NCI-H748 treated with DMSO at 0.1 percent for 48 hours (cell line): Measurements from ENCODE around the gene ACACA.
"Not testable (repeated sequence)": the region's sequence is repeated elsewhere in the genome, so short reads cannot be mapped to it uniquely, and the experiment has no call there.

Source experiments
- DNase-seq: peaks from one replicate; lab custom pipeline; 2025; lab: John Stamatoyannopoulos, UW

ACACA gene

GRCh38 chr17:37177254-37177870, 229.3 kb downstream of the ACACA start:
- DNase-seq, result no peak

DNA sequence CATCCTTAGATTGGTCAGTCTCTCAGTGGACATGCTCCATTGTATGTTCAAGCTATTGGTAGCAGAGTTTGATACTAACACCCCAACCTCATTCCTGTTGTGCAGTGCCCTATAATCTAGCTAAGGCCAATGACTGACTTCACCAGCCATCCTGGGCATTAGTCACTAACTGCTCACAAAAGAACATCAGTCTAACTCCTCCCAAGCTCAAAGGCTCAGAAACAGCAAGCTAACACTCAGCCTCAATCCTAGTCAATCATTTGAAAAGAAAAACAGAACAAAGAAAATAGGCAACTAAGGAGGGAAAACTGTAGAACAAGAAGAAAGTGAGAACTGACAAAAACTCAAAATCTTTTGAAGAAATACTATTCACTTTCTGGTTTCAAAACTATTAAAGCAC, 229.9 kb downstream of the ACACA start:
- no peak for DNase-seq

DNA sequence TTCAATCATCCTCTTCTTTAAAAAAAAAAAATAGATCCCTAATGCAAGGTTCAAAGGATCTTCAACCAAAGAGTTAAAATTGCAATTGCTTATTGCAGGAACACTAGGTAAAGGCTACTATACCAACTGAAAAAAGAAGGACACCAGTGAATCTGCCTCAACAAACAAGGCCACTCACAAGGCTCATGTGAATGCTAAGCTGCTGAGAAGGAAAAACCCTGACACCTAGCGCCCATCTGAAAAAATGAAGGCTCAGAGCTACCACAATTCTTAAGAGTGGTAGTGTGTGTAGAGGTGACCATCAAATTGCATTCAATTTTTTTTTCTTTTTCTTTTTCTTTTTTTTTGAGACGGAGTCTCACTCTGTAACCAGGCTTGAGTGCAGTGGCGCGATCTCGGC, 232.4 kb downstream of the ACACA start:
- DNase-seq, result no peak

- DNase-seq, result no peak
Measured at GRCh38 chr17:37170881-37171425, 235.7 kb downstream of the ACACA start.

DNA sequence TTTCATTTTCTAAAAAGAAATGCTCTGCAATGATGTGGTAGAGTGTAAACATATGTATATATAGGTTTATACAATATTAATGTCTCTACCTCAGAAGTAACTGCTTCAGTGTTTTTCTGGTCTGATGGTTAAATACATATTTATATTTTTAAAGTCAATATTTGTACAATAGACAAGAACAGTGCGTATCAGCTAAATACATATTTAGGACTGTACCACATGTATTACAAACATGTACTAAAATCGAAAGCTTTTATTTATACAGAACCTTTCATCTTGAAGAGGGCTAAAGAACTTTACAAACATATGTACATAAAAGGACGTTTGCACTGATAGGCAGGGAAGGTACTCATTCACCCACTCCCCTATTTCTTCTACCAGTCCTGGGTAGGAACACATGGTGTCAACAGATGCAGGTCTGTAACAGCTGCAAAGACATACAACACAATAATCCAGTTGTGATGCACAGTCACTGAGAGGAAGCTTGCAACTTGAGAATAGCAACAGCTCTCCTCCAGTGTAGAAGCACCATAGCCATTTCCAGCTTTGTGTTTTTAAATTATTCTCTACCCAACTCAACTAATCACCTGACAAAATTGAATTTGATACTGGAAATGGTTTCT, 237.8 kb downstream of the ACACA start:
- peak; percentile 18 for DNase-seq

- DNase-seq, result no peak
Measured at GRCh38 chr17:37167756-37168155, 238.9 kb downstream of the ACACA start.

- no peak for DNase-seq
Measured at GRCh38 chr17:37164057-37164456, 242.6 kb downstream of the ACACA start.

DNA sequence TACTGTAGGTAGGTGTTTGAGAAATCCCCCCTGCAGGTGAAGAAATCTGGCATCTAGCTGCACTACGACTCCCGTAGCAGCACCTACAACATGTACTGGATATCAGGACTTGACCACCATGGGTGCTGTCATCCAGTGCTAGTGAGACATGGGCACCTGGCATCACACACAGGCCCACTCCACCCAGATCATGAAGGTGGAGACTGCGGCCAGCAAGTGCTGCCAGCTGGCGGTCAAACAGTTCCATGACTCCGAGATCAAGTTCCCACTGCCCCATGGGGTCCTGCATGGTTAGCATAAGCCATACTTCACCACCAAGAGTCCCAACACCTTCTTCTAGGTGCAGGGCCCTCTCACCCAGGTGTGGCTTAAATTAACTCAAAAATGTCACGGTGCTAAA, 243.8 kb downstream of the ACACA start:
- no peak for DNase-seq

DNA sequence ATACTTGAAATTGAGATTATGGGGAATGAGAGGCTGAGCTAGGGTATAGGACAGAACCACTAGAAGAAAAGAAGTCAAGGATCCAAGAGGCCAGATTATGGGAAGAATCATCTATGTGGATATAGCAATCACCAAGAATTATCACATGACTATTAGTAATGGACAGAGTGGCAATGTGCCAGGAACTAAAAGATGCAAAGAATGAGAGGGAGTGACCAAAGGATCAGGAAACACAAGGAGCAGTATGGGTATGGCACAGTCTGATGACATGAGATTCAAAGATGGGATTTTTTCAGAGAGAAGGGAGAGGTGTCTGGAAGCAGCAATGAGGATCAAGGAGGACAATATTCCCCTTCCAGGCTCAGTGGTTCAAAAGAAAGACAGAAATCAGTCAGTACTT, 245.7 kb downstream of the ACACA start:
- no peak for DNase-seq

DNA sequence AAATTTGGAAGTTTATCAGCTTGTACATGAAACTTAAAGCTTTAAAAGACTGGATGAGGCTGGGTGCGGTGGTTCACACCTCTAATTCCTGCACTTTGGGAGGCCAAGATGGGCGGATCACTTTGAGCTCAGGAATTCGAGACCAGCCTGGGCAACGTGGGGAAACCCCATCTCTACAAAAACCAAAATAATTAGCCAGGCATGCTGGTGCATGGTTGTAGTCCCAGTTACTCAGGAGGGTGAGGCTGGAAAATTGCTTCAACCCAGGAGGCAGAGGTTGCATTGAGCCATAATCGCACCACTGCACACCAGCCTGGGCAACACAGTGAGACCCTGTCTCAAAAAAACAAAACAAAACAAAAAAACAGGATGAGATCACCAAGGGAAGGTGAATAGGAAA, 248.3 kb downstream of the ACACA start:
- DNase-seq, result no peak

DNA sequence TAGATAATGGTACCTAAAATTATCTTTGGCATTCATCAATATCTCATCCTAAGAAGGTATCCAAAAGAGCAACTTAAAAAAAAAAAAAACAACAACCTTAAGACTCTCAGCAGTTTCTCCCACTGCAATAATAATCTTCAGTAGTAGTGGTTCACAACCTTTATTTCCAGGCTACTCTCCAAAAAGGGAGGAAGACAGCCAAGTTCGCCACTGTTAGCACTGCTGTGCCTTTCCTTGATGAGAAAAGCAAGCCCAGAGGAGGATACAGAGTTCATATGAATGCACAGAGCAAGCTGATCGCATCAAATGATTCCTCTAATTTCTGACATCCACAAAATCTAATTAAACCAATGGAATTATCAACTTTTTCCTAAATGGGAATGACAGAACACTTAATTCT, 258.5 kb downstream of the ACACA start:
- no peak for DNase-seq

DNA sequence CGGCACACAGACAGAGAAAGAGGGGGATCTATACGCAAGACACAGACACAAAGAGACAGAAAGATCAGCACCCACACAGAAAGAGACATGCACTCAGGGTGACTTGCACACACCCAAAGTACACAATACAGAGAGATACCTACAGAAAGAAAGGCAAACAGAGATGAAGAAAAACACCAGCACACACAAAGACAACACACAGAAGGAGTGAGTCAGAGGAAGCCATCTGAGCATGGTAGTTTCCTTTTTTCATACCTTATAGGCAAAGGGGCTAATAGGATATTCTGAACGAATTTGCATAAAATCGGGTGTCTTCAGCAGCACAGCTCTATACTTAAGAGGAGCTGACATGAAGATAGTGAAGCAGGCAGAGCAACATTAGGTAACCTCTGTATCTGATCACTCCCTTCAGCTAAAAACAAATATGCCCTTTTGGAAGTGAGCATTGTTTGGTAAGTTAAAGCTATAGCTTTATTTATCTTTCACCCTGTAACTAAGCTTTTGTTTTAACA, 259.3 kb downstream of the ACACA start:
- no peak for DNase-seq

DNA sequence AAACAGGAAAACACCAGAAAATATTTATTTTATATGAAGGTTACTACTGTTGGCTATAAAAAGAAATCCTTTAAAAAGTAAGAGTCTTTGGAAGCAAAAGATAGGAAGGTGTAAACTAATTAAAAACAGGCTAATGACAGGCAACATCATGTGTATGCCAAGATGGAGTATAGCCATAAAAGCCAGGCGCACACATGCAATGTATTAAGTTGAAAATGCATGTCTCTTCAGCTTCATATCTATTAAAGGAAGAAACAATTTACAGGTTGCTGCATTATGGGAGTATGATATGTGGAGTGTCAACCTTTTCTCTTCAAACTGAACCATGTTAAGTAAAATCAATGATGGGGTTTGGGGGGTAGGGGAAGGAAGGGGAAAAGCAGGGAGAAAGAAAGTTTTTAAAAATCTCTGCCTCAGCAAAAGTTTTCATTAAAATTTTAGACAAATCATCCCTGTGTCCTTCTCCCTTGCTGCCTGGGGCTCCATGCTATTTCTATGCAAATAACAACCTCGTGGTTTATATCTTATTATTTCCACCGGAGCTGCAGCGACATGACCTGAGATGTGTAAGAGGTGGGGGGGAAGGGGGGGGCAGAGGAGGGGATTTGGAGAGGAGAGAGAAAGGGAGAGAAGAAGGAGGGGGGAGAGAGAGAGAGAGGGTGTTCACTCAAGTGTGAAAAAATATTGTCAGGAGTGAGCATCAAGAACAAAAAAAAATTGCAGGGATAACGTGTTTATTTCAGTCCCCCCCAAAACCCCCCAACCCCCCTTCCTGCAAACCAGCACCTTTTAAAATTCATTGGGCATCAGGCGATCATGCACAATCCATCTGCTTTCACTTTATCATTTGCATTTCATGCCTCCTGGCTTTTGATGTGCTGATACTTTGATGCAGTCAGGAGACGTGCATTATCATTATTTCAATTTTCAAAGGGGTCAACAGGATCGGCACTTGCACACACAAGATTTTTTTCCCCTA, 260.3 kb downstream of the ACACA start:
- no peak for DNase-seq

DNA sequence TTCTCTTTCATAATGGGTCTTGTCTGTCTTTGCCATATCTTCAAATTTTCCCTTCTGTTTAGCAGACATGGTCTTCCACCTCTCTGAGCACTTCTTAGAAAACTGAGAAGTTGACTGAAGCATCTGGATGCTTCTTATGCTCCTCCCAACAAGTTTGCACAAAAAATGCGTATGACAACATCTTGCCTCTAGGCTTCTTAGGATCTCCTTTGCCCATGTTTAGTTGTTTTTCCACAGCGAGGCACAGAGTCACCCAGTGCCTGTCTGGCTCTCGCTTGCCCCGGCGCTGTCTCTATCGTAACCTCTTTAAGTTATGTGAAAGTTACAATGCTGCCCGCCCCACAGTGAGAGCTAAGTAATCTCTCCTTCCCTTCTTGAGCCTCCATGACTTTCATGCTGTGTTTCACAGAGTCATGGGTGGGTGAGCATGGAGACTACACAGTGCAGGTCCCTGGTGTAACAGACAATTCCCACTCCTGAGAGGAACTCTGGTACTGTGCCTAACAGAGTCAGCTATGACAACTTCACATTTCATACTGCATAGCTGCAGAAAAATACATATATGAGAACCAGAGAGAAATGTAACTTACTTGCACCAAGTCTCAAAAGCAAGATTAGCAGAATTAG, 262.4 kb downstream of the ACACA start:
- DNase-seq, result no peak

DNA sequence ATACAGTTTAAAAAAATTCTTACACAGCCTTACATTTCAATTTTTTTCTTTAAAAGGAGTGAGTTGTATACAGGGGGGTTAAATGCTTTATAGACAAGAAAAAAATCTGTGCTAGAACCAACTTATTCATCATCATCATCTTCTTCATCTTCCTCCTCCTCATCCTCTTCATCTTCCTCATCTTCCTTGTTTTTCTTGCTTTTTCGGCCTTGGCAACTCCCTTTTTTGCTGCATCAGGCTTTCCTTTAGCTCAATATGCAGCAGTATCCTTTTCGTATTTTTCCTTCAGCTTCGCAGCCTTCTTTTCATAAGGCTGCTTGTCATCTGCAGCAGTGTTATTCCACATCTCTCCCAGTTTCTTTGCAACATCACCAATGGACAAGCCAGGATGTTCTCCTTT, 263.1 kb downstream of the ACACA start:
- not testable (repeated sequence) for DNase-seq

DNA sequence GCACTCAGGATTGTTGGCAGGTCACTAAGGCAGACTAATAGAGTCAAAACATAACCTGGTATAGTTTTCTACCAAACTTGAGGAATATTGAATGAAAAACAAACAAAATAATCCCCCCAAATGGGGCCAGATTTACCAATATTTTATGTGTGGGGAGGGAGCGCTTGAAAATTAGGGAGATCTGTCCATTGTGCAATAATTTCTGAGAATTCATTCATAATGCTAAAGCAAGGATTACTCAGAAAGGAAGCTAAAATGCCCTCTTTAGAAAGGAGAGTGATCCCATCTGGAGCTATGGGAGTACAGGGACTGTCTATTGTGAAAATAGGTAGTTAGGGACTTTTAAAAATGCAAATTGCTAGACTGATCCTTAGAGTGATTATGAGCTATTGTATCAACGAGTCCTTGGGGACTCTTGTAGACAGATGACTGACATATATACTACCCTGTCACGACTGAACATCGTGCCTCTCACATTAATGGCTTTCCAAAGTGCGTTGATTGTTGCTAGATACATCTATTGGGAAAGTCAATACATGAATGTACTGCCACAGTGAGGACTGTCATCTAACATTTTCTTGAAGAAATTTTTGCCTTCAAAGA, 264.2 kb downstream of the ACACA start:
- no peak for DNase-seq

- DNase-seq, result no peak
Measured at GRCh38 chr17:37138571-37139120, 268.0 kb downstream of the ACACA start.

GRCh38 chr17:37137906-37138514, 268.6 kb downstream of the ACACA start:
- DNase-seq, result no peak

DNA sequence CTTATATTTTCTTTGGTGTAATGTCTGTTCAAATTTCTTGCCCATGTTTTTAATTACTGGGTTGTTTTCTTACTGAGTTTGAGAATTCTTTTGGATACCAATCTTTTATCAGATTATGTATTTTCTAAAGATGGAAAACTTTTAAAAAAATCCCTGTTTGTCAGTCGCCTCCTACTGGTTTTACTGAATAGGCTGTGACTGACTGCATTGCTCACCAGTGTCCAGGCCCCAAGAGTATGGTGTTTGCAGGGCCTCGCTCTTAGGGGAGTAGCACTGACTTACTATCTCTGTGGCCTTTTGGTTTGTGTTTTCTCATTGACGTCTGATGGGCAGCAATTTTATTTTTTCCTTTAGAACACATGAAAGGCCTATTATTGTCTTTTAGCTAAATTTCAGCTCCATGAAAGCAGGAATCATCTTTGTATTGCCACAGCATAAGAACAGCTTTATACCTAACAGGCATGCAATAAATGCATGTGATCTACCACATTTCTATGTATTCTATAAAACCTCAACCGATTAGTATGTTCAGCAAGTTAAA, 269.5 kb downstream of the ACACA start:
- DNase-seq, result no peak

DNA sequence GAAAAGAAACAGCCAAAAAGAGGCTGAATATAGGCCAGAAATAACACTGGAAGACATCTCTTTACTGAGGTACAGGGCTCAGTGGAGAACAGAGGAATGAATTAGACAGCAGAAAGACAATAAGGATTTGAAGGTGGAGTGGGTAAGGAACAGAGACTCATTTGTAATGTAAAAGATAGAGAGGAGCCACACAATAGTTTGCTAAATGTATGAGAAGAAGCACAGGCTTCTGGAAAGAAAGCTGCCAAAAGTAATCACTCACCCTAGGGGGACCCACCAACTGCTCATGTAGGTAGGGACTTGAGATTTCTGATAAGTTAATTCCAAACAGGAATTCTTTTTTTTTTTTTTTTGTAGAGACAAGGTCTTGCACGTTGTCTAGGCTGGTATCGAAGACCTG, 271.1 kb downstream of the ACACA start:
- DNase-seq, result no peak

GRCh38 chr17:37134050-37134449, 272.6 kb downstream of the ACACA start:
- DNase-seq, result no peak
